Measurements from ENCODE around the gene PGBD5.
A peak's percentile ranks its signal among the peaks of the same experiment; 100 is the strongest.

PGBD5 gene

GRCh38 chr1:230278871-230279582 lies 147.1 kb downstream of the PGBD5 start:
- no peak for DNase-seq (ENCODE audit: low spot score)

- no peak for DNase-seq (ENCODE audit: low spot score)
Measured at GRCh38 chr1:230278376-230278775, 147.8 kb downstream of the PGBD5 start.

GRCh38 chr1:230277201-230278025 lies 148.7 kb downstream of the PGBD5 start:
- no peak for DNase-seq (ENCODE audit: low spot score)

GRCh38 chr1:230276401-230276800 lies 149.7 kb downstream of the PGBD5 start:
- DNase-seq (ENCODE audit: low spot score): no peak

DNA sequence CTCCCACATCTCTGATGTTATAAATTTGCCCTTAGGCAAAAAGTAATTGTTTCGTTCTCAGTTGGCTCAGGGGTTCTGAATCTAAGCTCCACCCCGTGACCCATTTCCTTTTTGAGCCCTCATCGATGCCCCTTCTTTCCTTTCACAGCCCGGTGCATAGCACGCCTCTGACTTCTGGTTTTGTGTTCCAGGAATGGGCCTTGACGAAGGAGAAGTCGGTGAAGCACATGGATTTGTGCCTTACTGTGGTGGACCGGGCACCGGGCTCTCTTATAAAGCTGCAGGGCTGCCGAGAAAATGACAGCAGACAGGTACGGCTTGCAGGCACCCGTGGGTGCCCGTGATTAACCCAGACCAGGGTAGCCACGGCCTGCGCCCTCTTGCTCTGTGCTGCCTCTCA lies 151.9 kb downstream of the PGBD5 start:
- DNase-seq (ENCODE audit: low spot score): no peak

GRCh38 chr1:230273141-230273710 lies 152.9 kb downstream of the PGBD5 start:
- no peak for DNase-seq (ENCODE audit: low spot score)

- DNase-seq (ENCODE audit: low spot score): no peak
Measured at GRCh38 chr1:230272557-230272956, 153.6 kb downstream of the PGBD5 start.

DNA sequence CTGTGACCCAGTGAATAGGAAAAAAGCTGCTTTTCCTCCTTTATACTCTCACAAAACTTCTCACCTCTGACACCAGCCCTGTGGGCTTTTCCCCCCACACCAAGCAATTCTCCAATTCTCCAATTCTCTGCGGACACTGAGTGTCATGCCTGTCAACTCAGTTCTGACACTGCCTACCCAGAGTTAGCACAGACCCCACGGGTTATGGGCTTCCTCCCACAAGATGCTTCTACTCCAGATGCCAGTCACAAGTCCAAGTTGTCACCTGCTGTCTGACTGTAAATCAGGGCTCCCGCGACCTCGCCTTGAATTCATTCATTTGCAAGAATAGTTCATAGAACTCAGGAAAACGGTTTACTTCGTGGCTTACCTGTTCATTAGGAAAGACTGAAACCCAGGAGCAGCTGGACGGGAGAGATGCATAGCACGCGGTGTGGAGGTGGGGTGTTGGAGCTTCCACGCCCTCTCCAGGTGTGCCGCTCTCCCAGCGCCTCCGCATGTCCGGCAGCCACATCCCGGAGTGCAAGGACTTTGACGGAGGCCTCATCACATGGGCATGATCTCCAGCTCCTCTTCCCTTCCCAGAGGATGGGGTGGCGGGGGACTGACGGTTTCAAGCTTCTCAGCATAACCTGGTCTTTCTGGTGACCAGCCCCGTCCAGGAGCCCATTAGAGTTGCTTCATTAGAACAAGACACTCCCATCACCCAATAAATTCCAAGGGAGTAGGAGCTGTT lies 154.7 kb downstream of the PGBD5 start:
- no peak for DNase-seq (ENCODE audit: low spot score)

DNA sequence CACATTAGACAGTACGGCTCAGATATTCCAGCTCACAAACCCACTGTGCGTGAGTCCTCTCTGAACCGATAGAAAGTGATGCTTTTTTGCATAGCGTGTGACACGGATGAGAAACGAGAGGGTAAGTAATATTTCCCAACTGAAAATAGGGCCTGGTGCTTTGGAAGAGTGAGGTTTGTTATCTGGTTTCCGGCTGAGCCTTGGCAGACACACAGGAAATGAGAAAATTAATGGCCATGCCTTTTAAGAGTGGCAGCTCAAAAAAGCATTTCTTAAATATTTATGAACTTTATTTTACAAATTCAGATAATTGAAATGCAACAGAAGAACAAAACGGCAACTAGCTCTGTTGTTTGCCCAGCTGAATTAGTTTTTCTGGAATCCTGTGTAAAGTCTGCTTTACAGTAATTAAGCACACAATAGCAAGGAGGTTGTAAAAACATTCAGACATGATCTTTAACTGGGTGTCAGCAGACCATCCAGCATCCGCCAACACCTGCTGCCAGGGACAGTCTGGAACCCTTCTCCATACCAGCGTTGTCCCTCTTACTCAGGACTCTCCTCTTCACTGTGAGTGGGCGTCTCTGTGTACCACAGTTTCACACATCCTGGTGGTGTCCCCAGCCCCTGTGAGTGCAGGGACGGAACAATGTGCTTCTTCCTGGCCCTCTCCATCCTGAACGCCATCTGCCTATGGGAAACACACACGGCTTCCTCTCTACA lies 155.4 kb downstream of the PGBD5 start:
- no peak for DNase-seq (ENCODE audit: low spot score)

DNA sequence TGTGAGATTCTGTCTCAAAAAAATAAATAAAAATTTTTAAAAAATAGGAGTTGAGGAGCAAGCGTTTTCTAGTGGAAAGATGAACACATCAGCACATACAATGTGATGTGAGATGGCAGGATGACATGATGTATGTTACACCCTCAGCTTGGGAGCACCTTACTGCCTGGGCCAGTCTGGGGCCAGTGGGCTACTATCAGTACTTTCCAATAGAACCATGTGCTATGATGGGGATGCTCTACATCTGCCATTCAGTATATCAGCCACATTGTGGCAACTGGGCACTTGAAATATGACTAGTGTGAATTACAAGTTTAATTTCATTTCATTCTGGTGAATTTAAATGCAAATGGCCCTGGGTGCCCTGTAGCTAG lies 156.0 kb downstream of the PGBD5 start:
- DNase-seq (ENCODE audit: low spot score): no peak

DNA sequence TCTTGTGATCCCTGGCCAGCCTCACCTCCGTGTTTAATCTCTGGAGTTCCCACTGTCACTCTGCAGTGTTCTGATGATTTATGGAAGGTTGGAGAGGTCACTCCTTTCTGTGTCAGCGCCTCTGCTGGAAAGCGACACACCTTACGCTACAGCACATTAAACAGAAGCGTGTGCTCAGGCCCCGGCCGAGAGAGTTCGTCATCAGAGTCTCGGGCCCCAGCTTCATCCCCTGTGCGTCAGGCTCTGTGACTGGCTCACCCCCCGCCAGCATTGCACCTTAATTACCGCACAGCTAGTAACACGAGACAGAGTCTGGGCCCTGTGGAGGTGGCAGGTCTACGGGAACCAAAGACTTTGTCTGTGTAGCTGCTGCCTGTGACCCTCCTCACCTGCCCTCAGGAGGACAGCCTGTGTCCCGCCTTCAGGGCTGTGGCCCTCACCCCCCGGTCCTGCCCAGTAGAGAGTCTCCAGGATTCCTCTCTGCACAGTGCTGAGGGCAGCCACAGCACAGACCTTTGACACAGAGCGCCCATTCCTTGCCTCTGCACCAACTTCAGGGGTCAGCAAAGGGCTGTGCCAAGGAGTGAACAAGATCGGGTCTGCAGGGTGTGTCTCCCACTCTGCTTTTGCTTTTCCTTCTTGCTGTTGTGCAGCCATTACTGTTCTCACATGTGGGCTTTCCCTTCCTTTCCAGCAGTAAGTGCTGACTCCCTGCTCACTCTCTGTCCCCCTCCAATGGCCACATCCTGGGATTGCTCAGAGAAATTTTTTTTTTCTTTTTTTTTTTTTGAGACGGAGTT lies 157.6 kb downstream of the PGBD5 start:
- peak; percentile 76 for DNase-seq (ENCODE audit: low spot score)

- DNase-seq (ENCODE audit: low spot score): no peak
Measured at GRCh38 chr1:230267338-230268065, 158.6 kb downstream of the PGBD5 start.

DNA sequence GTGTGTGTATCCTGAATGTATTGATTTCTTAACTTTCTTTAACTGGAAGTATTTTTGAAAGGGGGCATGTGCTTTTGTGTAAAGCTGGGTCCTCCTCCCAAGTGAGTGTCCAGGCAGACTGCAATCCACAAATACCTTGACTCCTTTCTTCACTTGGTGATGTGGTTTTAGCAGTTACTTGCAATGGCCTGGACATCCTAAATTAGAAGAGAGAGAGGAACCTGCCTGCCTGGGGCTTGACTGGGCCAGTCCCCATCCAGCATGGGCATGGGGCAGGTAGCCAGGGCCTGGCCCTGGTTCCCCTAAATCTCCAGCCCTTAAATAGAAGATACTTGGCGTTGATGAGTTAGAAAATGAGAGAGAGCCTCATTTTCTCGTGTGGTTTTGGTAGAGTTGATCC lies 159.7 kb downstream of the PGBD5 start:
- DNase-seq (ENCODE audit: low spot score): no peak

GRCh38 chr1:230265200-230266115 lies 160.7 kb downstream of the PGBD5 start:
- DNase-seq (ENCODE audit: low spot score): no peak

All from kidney tubule cell (primary cell).